H54 (cell line): Measurements from ENCODE around the gene FOSL2.

Experiments used
- DNase-seq: peaks from one replicate; pipeline ENCODE4 v3.0.0; 2011; ENCODE audit warnings: low spot score, mixed read lengths; ENCODE audit not compliant: insufficient read length
- FAIRE-seq: peaks from 3 replicates; lab custom pipeline; 2011; peaks lifted over from hg19 to GRCh38; lab: Jason Lieb, UNC
- POLR2A ChIP-seq: IDR thresholded peaks from 2 replicates; pipeline ENCODE4 v1.6.1; 2011; ENCODE audit warnings: low read depth, mild to moderate bottlenecking, low read length

FOSL2 gene

DNA sequence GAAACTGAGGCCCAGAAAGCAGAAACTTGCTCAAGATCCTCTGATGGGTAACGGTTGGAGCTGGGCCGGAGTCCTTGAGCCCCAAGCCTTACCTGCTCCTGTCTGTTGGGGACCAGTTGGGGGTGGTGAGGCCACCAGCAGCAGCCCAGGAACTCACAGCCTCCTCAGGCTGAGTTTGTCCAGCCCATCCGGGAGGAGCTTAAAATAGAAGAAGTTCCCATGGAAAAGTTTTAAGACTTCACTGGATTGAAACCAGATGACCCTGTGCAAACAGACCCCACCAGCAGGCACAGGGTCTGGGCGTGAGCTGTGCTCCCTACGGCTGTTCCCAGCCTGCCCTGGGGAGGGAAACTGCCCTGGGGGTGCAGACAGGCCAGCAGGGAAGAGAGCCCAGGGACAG, 40.6 kb upstream of the FOSL2 start:
- TF ChIP-seq POLR2A, result no peak
- no peak for DNase-seq
- no peak for FAIRE-seq

GRCh38 chr2:28352610-28353195, 40.0 kb upstream of the FOSL2 start:
- no peak for FAIRE-seq
- no peak for DNase-seq
- TF ChIP-seq POLR2A, result no peak

GRCh38 chr2:28354920-28355520, 37.6 kb upstream of the FOSL2 start:
- DNase-seq, result no peak
- TF ChIP-seq POLR2A, result no peak
- FAIRE-seq, result no peak

DNA sequence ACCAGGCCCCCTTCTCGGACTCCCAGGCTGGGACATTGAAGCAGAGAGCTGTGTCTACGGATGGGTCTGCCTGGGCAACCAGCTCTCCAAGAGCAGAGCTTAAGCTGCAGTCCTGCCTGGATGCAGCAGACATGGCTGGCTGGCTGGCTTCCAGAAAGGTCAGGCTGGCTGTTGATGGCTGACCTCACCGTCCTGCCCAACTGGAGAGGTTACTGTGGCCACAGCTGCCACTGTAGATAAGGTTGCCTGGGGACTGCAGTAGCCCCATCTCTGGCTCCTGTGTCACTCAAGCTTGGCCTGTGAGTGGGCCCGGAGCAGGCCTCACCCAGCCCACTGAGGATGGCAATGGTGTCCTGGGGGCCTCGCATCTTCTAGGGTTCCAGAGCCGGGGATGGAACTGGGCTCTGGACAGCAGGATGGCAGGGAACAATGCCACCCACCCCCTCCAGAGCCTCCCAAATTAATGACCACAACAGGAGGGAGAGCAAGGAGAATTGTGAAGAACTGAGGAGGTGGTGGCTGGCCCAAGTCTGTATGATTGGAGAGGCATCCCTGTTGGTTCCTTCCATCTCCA, 37.0 kb upstream of the FOSL2 start:
- FAIRE-seq (no peak), DNase-seq (no peak)
- TF ChIP-seq POLR2A, result no peak

DNA sequence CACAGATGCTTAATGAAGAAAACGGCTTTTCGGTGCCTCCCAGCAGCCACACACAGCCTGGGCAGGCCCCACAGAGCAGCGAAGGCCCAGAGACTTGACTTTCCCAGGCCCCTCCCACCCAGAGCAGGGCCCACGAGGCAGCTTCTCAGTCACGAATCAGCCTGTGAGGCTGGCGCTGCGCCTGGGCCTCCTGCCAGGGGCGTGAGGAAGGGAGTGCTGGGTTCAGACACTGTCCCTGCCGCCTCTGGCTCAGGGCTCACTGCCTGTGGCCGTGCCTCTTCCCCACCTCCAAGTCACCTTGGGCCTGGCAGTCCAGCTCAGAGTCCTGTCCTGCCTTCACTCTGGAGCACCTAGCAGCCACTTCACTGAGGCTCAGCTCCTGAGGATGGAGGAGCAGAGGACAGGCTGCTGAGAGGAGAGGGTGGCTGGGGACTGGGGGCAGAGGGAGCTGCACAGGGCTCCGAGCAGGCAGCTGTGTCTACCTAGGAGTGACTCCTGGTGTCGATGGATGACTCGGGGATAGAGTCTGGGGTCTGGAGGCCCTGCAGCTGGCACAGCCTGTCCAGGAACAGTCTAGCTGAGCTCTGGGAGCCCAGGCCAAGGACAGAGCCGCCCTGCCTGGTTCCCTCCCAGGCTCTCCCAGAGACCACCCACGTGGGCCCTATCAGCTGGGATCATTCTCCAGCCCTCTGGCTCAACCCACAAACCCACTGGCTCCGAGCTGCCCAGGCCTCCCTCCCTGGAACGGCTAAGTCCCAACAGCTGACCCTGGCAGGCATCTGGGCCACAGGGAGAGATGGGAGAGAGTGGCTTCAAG, 36.4 kb upstream of the FOSL2 start:
- no peak for TF ChIP-seq POLR2A
- peak; percentile 61 for DNase-seq
- FAIRE-seq, result no peak

DNA sequence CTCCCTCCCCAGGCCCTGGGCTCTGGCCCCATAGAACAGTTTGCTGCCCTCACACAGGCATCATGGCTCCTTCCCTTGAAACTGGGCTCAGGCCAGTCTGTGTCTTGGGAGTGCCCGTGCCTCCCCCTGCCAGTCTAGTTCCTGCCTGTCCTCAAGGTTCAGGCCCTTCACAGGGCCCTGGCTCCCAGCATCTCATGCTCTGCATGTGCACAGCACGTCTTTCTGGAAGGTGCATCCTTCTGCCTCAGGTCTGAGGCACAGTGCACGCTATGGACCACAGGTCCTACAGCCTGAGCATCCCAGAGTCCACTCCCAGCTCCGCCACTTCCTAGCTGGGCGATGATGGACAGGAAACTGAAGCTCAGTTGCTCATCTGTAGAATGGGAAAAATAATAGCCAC, 35.6 kb upstream of the FOSL2 start:
- DNase-seq (no peak), FAIRE-seq (no peak)
- no peak for TF ChIP-seq POLR2A

DNA sequence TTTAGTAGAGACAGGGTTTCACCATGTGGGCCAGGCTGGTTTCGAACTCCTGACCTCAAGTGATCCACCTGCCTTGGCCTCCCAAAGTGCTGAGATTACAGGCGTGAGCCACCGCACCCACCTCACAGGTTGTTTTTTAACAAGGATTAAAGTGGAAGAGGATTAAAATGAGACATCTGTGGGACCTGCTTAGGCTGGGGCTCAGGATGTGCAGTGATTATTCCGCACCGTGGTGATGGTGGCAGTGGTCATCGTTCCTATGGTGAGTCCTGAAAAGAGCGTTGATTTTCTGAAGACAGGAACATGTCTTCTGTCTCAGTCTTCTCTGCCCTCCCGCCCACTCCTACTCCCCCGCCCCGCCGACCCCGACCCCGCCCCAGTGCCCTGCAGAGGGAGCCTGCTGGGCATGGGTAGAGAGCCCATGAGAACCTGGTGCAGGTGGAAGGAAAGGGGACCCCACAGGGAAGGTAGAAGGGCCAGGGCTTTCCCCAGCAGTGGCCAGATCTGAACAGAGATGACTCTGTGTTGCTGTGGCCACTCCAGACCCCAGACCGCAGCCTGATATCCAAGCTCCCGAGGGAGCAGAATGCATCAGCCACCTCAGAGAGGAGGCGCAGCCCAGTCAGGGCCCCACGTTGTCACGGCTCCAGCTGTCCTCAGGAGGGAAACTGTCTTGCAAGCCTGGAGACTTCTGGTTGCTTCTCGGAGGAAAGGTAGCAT, 34.5 kb upstream of the FOSL2 start:
- FAIRE-seq, result no peak
- DNase-seq, result no peak
- TF ChIP-seq POLR2A, result no peak

GRCh38 chr2:28358668-28359201, 33.9 kb upstream of the FOSL2 start:
- no peak for DNase-seq
- no peak for TF ChIP-seq POLR2A
- FAIRE-seq, result no peak

DNA sequence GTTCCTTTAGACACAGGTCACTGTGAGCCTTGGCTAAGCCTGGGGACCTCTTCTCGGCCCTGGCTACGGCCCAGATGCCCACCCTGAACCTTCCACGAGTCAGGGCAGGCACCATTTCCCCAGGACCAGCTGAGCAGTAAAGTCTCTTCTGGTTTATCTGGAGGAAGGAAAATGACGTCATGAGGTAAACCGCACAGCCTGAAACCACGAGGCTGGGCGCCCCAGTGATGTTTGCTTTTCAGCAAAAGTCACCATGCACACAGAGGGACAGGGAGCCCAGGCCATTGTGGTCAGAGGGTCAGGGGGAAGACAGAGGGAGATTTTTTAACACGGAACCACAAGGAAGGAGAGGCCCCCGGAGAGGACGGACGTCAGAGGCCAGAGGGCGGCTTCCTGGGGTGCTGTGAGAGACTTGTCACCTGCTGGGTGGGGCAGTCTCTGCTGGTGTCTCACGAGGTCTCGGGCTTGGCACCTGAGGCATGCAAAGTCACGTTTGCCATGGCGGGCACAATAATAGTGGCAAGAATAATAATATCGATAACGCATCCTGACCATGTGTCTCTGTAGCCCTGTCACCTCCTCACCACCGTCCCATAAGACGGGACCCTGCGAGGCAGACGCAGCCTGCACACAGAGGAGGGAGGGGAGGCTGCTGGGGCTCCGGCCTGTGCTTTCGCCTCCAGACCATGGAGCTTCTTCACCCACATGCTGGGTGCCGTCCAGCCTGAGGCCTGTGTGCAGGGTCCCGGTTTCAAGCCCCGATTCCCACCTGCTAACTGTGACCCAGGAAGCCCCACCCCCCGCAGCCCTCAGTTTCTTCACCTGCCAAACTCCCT, 33.2 kb upstream of the FOSL2 start:
- FAIRE-seq (no peak), DNase-seq (peak; percentile 61)
- TF ChIP-seq POLR2A, result no peak

DNA sequence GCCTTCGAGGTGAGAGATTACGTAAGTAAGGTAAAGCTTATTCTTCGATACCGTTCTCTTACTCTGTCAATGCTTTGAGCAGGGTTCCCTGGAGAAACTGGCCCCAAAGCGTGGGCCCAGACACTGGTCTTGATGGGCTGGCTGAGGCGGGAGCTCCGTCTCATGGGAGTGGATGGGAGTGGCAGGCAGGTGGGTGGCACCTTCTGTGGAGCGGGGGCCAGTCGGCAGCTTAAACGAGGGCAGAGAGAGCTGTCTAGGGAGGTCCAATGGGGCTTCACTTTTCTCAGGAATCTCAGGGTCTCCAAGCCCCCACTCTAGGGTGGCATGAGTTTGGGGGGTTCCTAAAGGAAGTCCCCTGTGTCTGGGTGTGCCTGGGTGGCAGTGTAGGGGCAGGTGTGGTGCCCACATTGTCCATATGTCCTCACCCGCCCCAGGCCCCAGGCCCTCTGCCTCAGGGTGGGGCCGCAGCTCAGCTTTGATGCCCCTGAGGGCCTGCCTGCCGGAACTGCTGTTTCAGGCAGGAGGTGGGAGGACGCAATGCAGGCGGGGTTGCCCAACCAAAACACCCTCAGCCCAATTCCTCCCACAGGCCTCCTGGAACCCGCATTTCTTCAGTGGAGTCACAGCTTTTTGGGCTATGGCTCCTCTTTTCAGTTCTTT, 32.5 kb upstream of the FOSL2 start:
- TF ChIP-seq POLR2A, result no peak
- DNase-seq (no peak), FAIRE-seq (no peak)

DNA sequence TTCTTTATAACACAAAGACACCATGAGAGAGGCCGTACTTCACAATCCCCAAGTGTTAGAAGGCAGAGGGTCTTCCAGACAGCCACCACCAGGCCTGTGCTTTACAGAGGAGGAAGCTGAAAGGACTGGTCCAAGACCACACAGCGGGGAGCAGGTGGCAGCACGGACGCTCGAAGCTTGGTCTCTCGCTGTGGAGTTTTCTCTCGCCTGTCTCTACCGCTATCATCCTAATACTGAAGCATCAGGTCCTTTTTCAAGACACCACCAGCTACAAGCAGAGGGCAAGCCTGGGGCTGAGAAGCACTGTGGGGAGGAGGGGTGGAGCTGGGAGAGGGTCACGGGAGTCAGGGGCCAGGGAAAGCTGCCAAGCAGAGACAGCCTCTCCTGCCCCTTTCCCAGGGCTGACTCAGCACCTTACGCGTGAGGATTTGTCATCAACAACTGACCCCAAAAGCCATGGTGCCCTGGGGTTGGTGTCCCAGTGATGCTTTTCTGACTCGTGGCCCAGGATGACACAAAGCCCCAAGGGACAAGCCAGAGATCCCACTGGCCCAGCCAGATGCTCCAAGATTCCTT, 31.9 kb upstream of the FOSL2 start:
- no peak for TF ChIP-seq POLR2A
- DNase-seq (peak; percentile 74), FAIRE-seq (peak; percentile 57)

DNA sequence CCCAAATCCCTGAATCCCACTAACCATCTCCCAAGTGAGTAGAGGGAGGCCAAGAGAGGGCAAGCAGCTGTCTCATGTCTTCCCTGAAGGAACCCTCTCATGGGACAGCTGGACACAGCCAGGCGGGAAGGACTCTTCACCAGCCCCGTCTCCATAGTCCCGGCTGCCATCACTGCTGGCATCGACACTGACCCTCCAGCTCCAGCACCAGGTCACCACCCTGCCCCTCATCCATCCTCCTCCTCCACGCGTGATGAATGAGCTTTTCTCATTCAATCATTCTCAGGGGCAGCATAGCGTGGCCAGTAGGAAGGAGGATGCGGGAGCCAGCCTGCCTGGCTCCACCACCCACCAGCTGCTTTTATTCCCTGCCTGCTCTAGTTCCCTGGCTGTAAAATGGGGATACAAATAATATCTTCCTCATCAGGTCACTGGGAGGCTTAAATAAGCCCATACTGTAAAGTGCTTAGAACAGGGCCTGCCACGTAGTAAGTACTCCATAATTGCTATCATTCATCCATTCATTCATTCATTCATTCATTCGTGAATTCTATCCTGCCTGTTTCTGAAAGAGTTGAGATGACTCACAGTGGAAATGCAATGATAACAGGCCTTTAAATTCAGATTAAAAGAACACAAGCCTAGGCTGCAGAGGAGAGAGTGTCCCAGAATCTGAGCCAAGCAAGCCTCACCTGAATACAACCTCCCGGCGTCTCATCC, 30.5 kb upstream of the FOSL2 start:
- no peak for DNase-seq
- no peak for FAIRE-seq
- TF ChIP-seq POLR2A, result no peak
